ENCODE results near the gene PCBP3. TPM values are rescaled to one million over a fixed set of nuclear protein-coding genes. Genes with fewer than 3 reads are reported as not detected.

PCBP3 gene
- total RNA-seq, 1 donor from 2014 or later: 4.9 TPM

DNA sequence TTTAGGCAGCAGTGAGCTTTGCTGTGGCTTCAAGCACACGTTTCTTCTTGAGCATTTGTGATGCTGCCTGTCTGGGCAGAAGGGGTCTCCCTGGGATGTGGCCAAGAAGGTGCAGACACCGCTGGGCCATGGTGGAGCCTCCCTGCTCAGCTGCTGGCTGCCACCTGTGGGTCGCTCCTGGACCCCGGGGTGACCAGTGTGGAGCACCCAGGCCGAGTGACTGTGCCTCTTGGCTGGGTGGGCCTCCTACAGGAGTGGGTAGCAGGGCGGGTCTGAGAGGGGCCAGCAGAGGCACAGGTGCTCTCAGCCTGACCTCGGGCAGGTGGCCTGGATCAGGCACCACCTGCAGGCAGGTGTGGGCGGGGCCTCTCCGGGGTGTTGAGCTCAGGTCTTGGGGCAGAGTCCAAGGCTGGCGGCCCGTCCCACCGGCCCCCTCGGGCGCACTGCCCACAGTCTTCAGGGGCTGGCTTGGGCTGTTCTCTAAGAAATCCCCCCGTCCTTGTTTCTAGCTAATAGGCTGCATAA lies 296.1 kb downstream of the PCBP3 start:
- intact Hi-C loops (cut with DNase I): no loop called here

DNA sequence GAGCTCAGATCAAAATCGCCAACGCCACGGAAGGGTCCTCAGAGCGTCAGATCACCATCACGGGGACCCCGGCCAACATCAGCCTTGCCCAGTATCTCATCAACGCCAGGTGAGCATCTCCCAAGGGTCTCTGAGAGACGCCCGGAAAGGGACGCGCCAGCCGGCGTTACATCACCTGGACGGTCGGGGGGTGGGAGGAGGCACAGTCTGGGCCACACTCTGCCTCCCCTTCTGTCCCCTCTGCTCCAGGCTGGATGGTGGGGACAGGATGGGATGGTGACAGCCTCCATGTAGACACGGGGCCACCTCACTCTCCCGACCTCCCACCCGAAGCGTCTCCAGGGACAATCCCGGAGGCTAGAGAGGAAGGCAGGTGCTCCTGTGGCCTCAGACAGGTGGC lies 296.6 kb downstream of the PCBP3 start:
- intact Hi-C loops (cut with DNase I): no loop called here
- DNase-seq (ENCODE audit: low spot score): no peak

More for the DNA sequence above, 296.1 kb downstream of the PCBP3 start:
- no peak for DNase-seq (ENCODE audit: low spot score)

DNA sequence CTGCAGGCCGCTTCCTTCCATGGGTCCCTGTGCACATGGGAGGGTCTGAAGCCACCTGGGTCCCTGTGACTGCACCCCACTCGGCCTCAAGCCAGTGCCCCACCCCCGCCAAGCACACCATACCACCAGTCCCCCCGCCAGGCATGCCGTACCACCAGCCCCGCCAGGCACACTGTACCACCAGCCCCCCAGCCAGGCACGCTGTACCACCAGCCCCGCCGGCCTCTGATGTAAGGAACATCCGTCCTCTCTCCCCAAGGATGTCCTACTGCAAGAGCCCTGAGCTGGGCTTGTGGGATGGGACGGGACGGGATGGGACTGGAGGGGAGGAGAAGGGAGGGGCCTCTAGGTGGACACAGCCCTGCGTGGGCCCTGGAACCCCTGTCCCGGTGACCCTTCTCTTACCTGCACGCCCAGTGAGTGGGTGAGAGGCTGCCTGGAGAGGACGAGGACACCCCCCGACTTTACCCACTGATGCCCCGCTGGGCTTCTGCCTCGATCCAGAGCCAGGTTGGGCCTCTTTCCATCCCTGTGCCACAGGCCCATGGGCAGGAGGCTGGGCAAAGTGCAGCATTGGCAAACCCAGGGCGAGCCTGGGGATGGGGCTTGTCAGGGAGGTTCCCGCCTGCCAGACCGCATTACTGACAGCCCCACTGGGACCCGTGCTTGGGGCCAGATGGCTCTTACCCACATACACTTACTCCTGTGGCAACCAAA lies 297.3 kb downstream of the PCBP3 start:
- intact Hi-C loops (cut with DNase I): no loop called here
- DNase-seq (ENCODE audit: low spot score): no peak

DNA sequence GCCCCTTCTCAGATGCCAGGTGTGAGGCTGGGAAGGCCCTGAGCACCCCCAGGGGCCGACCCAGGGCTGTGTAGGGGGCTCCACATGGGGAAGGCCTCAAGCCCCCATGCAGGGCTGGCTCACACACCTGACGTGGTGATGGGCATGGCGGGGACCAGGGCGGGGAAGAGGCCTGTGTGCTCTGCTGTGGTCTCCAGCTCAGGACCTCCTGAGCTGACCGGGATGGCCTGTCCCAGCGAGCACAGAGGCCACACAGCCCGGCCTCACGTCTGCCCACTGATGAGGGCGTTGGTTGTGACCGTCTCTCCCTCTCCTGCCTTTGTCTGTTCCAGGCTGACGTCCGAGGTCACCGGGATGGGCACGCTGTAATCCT lies 297.8 kb downstream of the PCBP3 start:
- no peak for DNase-seq (ENCODE audit: low spot score)
- intact Hi-C loops (cut with DNase I): no loop called here

- intact Hi-C loops (cut with DNase I): no loop called here
- no peak for DNase-seq (ENCODE audit: low spot score)
These were observed 298.4 kb downstream of the PCBP3 start for GRCh38 chr21:45941717-45942546.

DNA sequence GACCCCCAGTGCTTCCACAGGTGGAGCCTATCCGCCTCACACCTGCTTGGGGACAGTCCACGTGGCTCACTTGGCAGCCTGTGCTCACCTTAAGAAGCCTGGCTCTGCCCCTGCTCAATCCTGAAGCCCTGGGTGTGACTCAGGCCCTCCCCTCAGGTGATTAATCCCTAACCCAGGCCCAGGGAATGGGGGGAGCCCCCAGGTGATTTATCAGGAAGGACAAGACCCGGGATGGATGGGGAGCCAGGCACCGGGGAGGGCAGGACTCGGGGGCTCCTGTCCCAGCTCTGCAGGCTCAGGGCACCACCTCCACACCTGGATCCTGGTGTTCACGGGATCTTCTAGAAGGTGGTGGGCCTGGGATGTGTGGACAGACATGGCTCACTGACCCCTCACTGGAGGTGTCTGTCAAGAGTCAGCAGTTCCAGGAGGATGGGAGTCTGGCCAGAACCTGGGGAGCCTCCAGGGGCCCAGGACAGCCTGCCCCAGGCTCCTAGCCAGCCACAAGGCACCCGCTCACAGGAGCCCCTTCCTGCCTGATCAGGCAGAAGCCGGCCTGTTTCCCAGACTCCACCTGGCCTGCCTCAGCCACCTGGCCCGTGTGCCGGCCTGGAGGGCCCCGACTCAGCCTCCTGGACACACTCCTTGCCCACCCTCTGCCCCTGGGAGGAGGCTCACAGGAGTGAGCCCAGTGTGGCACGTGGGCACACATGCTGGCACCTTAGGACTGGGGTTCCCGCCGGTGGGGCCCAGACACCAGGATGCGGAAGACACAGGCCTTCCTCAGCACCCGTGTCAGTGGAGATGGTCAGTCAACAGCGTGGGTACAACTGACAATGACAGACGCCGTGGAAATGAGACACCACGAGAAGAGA lies 299.5 kb downstream of the PCBP3 start:
- DNase-seq (ENCODE audit: low spot score): no peak
- intact Hi-C loops (cut with DNase I): no loop called here

DNA sequence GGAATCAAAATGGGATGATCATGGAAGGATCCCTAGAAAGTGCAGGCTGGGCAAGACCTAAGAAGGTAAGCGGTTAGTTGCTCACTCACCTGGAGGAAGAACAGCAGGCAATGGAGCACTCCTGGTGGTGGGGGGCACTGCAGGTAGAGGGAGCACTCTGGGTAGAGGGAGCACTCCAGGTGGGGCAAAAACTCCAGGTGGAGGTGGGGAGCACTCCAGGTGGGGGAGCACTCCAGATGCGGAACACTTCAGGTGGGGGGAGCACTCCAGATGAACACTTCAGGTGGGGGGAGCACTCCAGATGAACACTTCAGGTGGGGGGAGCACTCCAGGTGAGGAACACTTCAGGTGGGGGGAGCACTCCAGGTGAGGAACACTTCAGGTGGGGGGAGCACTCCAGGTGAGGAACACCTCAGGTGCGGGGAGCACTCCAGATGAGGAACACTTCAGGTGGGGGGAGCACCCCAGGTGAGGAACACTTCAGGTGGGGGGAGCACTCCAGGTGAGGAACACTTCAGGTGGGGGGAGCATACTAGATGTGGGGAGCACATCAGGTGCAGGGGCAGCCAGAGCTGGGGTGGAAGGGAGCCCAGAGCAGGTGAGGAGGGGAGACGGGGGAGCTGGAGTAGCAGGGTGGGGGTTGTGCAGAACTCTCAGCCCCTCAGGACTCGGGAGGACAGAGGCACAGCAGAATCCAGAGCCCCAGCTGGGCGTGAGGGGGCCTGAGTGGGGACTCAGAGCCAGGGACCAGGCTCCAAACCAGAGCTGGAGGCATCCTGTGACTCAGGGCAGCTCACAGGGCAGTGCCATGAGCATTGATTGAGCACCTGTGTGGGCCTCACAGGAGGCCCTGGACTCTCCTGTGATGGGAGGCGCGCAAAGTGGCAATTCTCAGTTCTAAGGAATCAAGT lies 300.4 kb downstream of the PCBP3 start:
- DNase-seq (ENCODE audit: low spot score): no peak
- intact Hi-C loops (cut with DNase I): no loop called here

DNA sequence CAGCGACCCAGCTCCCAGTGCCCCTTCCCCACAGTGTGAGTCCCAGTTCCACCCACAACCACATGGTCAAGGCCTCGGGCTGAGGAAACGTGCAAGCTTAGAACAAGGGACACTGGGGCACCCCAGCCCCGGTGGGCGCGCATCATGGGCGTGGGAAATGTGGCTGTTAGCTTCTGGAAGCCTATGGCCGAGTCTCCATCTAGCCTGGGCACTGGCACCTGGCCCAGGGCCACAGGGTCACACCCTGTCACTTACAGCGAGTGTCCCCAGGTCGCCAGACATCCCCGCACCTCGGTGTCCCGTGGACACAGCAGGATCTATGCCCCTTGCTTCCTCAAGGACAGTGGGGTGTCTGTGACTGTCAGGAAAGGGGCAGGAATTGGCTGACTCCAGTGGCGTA lies 301.1 kb downstream of the PCBP3 start:
- intact Hi-C loops (cut with DNase I): no loop called here
- DNase-seq (ENCODE audit: low spot score): no peak

GRCh38 chr21:45945066-45945867 lies 301.7 kb downstream of the PCBP3 start:
- intact Hi-C loops (cut with DNase I): no loop called here

GRCh38 chr21:45945868-45946210 lies 302.3 kb downstream of the PCBP3 start:
- intact Hi-C loops (cut with DNase I): no loop called here
- DNase-seq (ENCODE audit: low spot score): no peak

More at GRCh38 chr21:45945066-45945867, 301.7 kb downstream of the PCBP3 start:
- DNase-seq (ENCODE audit: low spot score): no peak

GRCh38 chr21:45947296-45947695 lies 303.8 kb downstream of the PCBP3 start:
- intact Hi-C loops (cut with DNase I): no loop called here
- DNase-seq (ENCODE audit: low spot score): no peak

DNA sequence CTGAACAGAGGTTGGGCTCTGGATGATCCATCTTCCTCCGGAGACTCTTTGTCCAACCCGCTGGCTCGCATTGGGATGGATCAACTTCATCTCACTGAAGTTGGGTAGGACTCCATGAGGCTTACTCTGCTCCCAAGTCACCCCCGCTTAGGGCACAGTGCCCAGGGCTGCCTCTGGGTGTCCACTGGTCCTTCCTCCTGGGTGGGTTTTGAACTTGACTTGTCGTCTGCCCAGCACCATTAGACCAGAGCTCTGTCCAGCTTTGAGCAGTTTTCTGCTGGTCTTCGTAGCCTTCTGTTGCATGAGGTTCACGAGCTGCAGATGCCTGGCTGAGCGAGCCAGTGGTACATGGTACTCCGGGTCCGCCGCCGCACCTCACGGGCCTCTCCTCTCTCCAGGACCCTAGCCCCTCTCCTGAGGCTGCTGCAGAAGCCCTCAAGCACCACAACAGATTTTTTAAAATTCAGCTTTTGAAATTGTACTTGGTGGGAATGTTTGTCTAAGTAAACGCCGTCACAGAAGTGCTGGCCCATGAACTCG lies 304.3 kb downstream of the PCBP3 start:
- DNase-seq (ENCODE audit: low spot score): no peak
- intact Hi-C loops (cut with DNase I): no loop called here

DNA sequence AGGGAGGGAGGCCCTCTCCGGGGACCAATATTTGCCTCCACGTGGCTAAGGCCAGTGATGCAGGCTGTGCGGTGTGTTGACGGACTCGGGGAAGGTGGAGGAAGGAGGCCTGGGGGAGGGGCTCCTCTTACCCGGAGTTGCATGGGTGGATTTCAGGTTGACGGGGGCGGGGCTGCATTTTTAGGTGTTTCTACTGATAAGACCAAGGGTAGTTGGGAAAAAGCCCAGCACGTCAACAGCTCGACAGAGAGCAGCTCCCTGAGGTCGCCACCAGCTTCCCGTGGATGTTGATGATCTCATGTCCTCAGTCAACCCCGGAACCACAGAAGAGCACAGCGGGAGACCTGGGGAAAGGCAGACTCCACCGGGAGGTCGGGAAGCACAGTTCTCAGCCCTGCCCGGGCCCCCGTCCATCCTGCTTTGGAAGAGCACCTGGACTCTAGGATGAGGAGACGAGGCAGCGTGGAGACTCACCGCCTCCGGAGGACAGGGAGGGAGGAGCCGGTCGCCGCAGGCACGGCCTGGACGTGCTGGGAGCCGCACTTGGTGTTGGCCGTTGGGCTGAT lies 305.1 kb downstream of the PCBP3 start:
- no peak for DNase-seq (ENCODE audit: low spot score)

DNA sequence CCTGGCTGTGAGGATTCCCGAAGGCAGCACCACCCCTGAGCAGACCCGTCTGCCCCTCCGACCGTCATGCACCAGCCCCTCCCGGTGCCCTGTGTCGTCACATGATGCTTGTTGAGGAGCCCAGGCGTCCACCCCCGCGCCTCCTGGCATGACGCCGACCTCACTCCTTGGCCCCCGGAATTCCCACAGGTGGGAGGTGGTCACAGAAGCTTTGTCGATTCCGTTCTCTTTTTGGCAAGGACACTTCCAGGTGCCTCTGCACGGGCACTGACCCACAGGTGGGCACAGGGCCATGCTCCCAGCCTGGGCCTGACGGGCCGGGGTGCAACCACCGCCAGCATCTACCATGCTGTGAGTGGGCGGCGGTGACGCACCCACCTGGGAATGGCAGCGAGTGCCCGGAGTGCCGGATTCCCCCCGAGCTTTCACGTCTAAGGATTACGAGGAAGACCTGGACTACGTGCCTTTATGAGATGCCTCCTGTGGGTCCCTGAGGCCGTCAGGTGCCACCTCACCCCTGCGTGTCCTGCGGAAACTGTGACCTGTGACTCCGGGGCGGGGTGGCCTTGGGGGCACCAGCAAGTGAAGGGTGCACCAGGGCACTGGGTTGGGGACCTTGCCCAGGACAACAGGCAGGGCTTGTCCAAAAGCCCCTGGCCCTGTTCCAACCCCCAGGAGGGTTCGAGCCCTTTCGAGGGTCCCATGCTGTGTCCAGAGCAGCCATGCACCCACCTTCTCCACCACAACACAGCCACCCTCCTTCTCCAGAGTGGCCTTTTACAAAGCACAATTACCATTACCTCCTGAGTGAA lies 306.6 kb downstream of the PCBP3 start:
- no peak for DNase-seq (ENCODE audit: low spot score)
- intact Hi-C loops (cut with DNase I): no loop called here

More for the DNA sequence above, 305.1 kb downstream of the PCBP3 start:
- intact Hi-C loops (cut with DNase I): no loop called here

GRCh38 chr21:45950740-45951515 lies 307.4 kb downstream of the PCBP3 start:
- intact Hi-C loops (cut with DNase I): no loop called here
- DNase-seq (ENCODE audit: low spot score): no peak

DNA sequence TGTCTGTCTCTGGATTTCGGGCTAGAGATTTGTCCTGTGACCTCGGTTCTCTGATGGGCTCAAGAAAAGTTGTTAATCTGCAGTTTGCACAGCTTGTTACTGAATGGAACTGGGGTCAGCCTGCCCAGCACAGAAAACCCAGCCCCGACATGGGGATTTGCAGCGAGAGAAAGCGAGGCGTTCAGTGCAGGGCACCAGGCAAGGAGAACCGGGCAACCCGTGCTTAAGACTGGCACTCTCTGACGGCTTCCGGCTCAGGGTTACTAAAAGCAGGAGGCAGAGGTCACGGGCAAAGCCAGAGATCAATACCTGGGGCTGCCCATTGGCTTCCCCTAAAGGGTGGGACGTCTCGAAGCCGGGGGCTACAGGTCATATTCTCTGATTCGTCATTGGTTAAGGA lies 308.2 kb downstream of the PCBP3 start:
- DNase-seq (ENCODE audit: low spot score): no peak
- intact Hi-C loops (cut with DNase I): no loop called here

All from cardiac septum (tissue), 1 donor.